Common myeloid progenitor, CD34-positive (primary cell): ENCODE data around the gene ZMYND8.
A peak's percentile ranks its signal among the peaks of the same experiment; 100 is the strongest.

ENCODE experiments used
- CTCF ChIA-PET: fragments of 350-600 bp; sonication (Branson Sonifier 250); formaldehyde crosslinking; loops from one replicate; lab custom pipeline; 2021; ENCODE audit warnings: antibody characterized with exemption; lab: Charles Lee
- POLR2A ChIA-PET: fragments of 350-600 bp; sonication (Branson Sonifier 250); formaldehyde crosslinking; loops from one replicate; lab custom pipeline; 2021; ENCODE audit warnings: antibody characterized with exemption; lab: Charles Lee
- DNase-seq, 3 donors: peaks; one replicate each; pipeline versions ENCODE4 v3.0.0 to v3.0.0-alpha.2; 2013
- H3K27ac ChIP-seq, 2 experiments: 1 replicate in 1 of 2; 2 replicates in 1 of 2; pipeline ENCODE4 v1.7.0; 2013; ENCODE audit warnings: inconsistent platforms in 2 of 2, low read length in 2 of 2, mild to moderate bottlenecking in 2 of 2, low read depth in 1 of 2, moderate library complexity in 1 of 2; ENCODE audit not compliant: severe bottlenecking in 2 of 2, insufficient read depth in 1 of 2, poor library complexity in 1 of 2
- H3K27me3 ChIP-seq, 5 experiments: replicated peaks in 2 of 5; 1 replicate in 3 of 5; 2 replicates in 2 of 5; pipeline versions ENCODE4 v1.6.1 to v1.7.0; 2013; ENCODE audit warnings: low read length in 4 of 5, mild to moderate bottlenecking in 2 of 5, moderate library complexity in 2 of 5, inconsistent platforms in 1 of 5; ENCODE audit not compliant: insufficient read depth in 5 of 5, control insufficient read depth in 4 of 5
- H3K36me3 ChIP-seq, 4 experiments: 1 replicate in 2 of 4; 2 replicates in 2 of 4; pipeline versions ENCODE4 v1.6.1 to v1.7.0; 2013; ENCODE audit warnings: low read length in 3 of 4, control low read depth in 1 of 4, mild to moderate bottlenecking in 1 of 4; ENCODE audit not compliant: control insufficient read depth in 4 of 4, insufficient read depth in 4 of 4
- H3K4me1 ChIP-seq, 4 experiments: 1 replicate in 3 of 4; 2 replicates in 1 of 4; pipeline versions ENCODE4 v1.6.1 to v1.7.1; 2013; ENCODE audit warnings: low read length in 3 of 4, mild to moderate bottlenecking in 3 of 4, control low read depth in 1 of 4, inconsistent platforms in 1 of 4, moderate library complexity in 1 of 4; ENCODE audit not compliant: control insufficient read depth in 4 of 4, insufficient read depth in 4 of 4; ENCODE audit errors: control extremely low read depth in 1 of 4
- H3K4me3 ChIP-seq, 7 experiments: 1 replicate in 4 of 7; 2 replicates in 3 of 7; pipeline versions ENCODE4 v1.5.1 to v1.7.0; 2013; ENCODE audit warnings: mild to moderate bottlenecking in 7 of 7, low read length in 6 of 7, moderate library complexity in 6 of 7, inconsistent platforms in 2 of 7, low read depth in 2 of 7, control low read depth in 1 of 7; ENCODE audit not compliant: insufficient read depth in 4 of 7, control insufficient read depth in 1 of 7; ENCODE audit errors: extremely low read depth in 1 of 7
- H3K9me3 ChIP-seq, 5 experiments: 1 replicate in 4 of 5; 2 replicates in 1 of 5; pipeline versions ENCODE4 v1.6.1 to v1.7.1; 2013; ENCODE audit warnings: low read length in 4 of 5, mild to moderate bottlenecking in 2 of 5, inconsistent platforms in 1 of 5, low read depth in 1 of 5, moderate library complexity in 1 of 5; ENCODE audit not compliant: control insufficient read depth in 4 of 5, insufficient read depth in 2 of 5; ENCODE audit errors: control extremely low read depth in 1 of 5
- WGBS: methylation state at CpG from one replicate; pipeline ENCODE4 v1.1.5; 2013; ENCODE audit not compliant: insufficient coverage; 5-methylcytosine and 5-hydroxymethylcytosine counted together

Gene ZMYND8

GRCh38 chr20:47275548-47275947 is 81.0 kb downstream of the ZMYND8 start:
- POLR2A ChIA-PET = no interaction called here
- Histone ChIP-seq H3K4me3 (no peak overlapping the region), H3K36me3 (peaks cover 19 to 76% (median 52%) of the 10 kb centered on the region in 4 experiments), H3K27ac (peak overlapping the region in 1 of 2 experiments; percentile 72), H3K27me3 (no peaks in the 10 kb centered on the region), H3K9me3 (no peaks in the 10 kb centered on the region), H3K4me1 (peaks cover 0 to 19% (median 4%) of the 10 kb centered on the region in 4 experiments)
- no peak for DNase-seq
- CTCF ChIA-PET = interaction anchor here (1.7 to 15.6 kb wide), 3 partner anchors 12 to 108 kb away, joined by 13 to 312 read pairs (median 33); no protein-coding TSS in a partner anchor
- WGBS = 100% methylated on average over 1 of the region's 6 CpGs

- no peaks in the 10 kb centered on the region for H3K9me3 ChIP-seq
- WGBS = 95% methylated on average over 2 of the region's 4 CpGs
- H3K4me1 ChIP-seq = peaks cover 0 to 19% (median 4%) of the 10 kb centered on the region in 4 experiments
- POLR2A ChIA-PET = interaction anchor here (0.7 to 1.3 kb wide), 2 partner anchors 18 to 109 kb away, joined by 3 to 5 read pairs; no protein-coding TSS in a partner anchor
- H3K27me3 ChIP-seq = no peaks in the 10 kb centered on the region
- CTCF ChIA-PET = interaction anchor here (0.6 to 15.6 kb wide), 20 partner anchors 12 to 346 kb away, joined by 3 to 312 read pairs (median 7); no protein-coding TSS in a partner anchor
- H3K4me3 ChIP-seq = no peak overlapping the region
- peak; percentile 40 to 81 (median 80) for DNase-seq
- H3K36me3 ChIP-seq = peaks cover 16 to 75% (median 55%) of the 10 kb centered on the region in 4 experiments
- peak overlapping the region; percentile 27 to 72 for H3K27ac ChIP-seq
These were observed 81.9 kb downstream of the ZMYND8 start for GRCh38 chr20:47274401-47275108.

DNA sequence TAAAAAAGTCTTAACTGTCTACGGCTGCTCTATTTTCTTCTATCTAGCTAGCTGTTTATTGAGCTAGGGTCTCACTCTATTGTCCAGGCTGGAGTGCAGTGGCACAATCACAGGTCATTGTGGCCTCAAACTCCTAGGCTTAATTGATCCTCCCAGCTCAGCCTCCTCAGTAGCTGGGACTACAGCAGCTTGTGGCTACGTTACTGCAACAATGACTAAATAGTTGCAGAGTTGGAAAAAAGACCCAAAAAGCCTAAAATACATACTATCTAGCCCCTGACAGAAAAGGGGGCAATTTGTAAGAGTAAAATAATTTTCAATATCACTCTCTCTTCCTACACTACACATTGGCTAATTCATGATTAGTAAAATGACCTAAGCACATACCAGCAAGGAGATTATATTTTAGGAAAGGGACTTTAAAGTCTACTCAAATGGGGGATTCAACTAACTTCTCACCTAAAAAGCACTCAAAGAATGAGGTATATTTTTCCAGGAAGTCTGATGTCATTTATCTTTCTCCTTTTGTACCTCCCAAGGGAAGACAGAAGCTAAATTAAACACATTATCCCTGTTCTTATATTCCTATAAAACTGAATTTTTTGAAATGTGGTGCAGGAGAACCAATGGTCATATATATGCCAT is 82.8 kb downstream of the ZMYND8 start:
- ChIA-PET CTCF (interaction anchor here (0.6 to 15.6 kb wide), 40 partner anchors 8 to 355 kb away, joined by 3 to 312 read pairs (median 4); no protein-coding TSS in a partner anchor), POLR2A (interaction anchor here (1.3 kb wide), 1 partner anchor 110 kb away, joined by 5 read pairs; no protein-coding TSS in a partner anchor)
- WGBS = 92% methylated on average over 1 of the region's 2 CpGs
- no peaks in the 10 kb centered on the region for H3K27me3 ChIP-seq
- peak overlapping the region in 1 of 2 experiments; percentile 72 for H3K27ac ChIP-seq
- DNase-seq = no peak
- H3K4me3 ChIP-seq = no peak overlapping the region
- H3K36me3 ChIP-seq = peaks cover 16 to 74% (median 55%) of the 10 kb centered on the region in 4 experiments
- peaks cover 0 to 19% (median 4%) of the 10 kb centered on the region in 4 experiments for H3K4me1 ChIP-seq
- H3K9me3 ChIP-seq = no peaks in the 10 kb centered on the region

DNA sequence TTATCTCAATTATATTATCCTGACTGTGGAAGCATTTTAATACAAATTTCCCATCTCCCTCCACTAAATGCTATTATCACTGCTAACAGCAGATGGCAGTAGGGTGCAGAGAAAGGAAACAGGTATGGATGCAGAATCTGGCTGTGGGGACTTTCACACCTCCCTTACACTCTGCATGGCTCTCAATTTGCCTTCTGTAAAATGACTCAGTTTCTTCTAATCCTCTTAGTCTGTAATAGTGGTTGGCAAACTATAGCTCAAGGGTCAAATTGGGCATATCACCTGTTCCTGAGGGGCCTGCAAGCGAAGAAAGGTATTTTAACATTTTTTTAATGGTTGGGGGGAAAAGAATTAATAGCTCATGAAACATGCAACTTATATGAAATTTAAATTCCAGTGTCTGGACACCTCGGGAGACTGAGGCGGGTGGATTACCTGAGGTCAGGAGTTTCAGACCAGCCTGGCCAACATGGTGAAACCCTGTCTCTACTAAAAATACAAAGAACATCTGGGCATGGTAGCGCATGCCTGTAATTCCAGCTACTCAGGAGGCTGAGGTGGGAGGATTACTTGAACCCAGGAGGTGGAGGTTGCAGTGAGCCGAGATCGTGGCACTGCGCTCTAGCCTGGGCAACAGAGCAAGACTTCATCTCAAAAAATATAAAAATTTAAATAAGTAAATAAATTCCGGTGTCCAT is 83.5 kb downstream of the ZMYND8 start:
- H3K4me3 ChIP-seq = no peak overlapping the region
- CTCF ChIA-PET = interaction anchor here (0.7 to 15.6 kb wide), 40 partner anchors 9 to 365 kb away, joined by 3 to 312 read pairs (median 4); no protein-coding TSS in a partner anchor
- DNase-seq = peak; percentile 64 to 77 (median 65)
- H3K9me3 ChIP-seq = no peaks in the 10 kb centered on the region
- no peak overlapping the region for H3K27ac ChIP-seq
- WGBS = 92% methylated on average over 3 of the region's 8 CpGs
- peaks cover 0 to 19% (median 4%) of the 10 kb centered on the region in 4 experiments for H3K4me1 ChIP-seq
- POLR2A ChIA-PET = interaction anchor here (0.6 kb wide), 2 partner anchors 25 to 124 kb away, joined by 3 to 5 read pairs; no protein-coding TSS in a partner anchor
- H3K36me3 ChIP-seq = peaks cover 16 to 68% (median 51%) of the 10 kb centered on the region in 4 experiments
- H3K27me3 ChIP-seq = no peaks in the 10 kb centered on the region

DNA sequence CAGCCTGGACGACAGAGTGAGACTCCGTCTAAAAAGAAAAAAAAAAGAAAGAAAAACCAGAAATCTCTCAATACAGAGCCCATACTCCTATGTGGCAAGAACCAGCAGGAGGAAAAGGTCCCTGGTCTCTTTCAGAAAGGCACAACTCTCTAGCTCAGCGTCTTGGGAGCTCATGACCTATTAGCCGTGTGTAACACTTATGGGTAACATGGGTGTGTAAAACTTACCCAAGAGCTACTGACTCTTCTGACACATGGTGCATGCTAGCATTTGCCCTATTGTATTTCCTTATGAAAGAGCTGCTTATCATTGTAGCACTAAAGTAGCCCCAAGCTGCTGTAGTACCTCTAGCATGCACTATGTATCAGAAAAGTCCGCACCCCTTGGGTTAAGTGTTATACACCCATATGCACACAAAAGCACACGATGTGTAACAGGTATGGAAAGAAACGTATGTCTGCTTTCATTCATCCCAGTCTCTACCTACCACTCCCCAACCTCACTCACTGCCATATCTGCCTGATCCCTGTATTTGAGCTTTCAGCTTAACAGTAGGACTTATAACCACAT is 85.4 kb downstream of the ZMYND8 start:
- POLR2A ChIA-PET = no interaction called here
- H3K36me3 ChIP-seq = peaks cover 12 to 65% (median 48%) of the 10 kb centered on the region in 4 experiments
- 90% methylated on average over 2 of the region's 7 CpGs for WGBS

More for the DNA sequence above, 85.4 kb downstream of the ZMYND8 start:
- Histone ChIP-seq H3K27ac (no peak overlapping the region), H3K9me3 (no peaks in the 10 kb centered on the region), H3K27me3 (no peaks in the 10 kb centered on the region), H3K4me1 (peaks cover 0 to 19% (median 4%) of the 10 kb centered on the region in 4 experiments), H3K4me3 (no peak overlapping the region)
- CTCF ChIA-PET = interaction anchor here (1.0 to 15.6 kb wide), 18 partner anchors 9 to 352 kb away, joined by 3 to 312 read pairs (median 4); no protein-coding TSS in a partner anchor
- no peak for DNase-seq
